GM21423 (cell line): ENCODE results near the gene GPR162.

Experiments
- ATAC-seq: cut with Tn5 transposase; IDR thresholded peaks from one replicate; pipeline ENCODE4 v1.9.1; 2021; ENCODE audit warnings: mild to moderate bottlenecking, moderate library complexity; ENCODE audit not compliant: unreplicated experiment

The GPR162 gene

GRCh38 chr12:6822426-6823135 is 960 bp downstream of the GPR162 start:
- ATAC-seq = no peak

GRCh38 chr12:6823182-6824084 is 1.8 kb downstream of the GPR162 start:
- no peak for ATAC-seq

- ATAC-seq = no peak
Measured at GRCh38 chr12:6824085-6824775, 2.6 kb downstream of the GPR162 start.

GRCh38 chr12:6824901-6825381 is 3.3 kb downstream of the GPR162 start:
- ATAC-seq = no peak

- no peak for ATAC-seq
Measured at GRCh38 chr12:6825398-6826124, 3.9 kb downstream of the GPR162 start.

GRCh38 chr12:6826125-6826733 is 4.6 kb downstream of the GPR162 start:
- ATAC-seq = no peak

GRCh38 chr12:6826734-6827436 is 5.3 kb downstream of the GPR162 start:
- no peak for ATAC-seq

- no peak for ATAC-seq
Measured at GRCh38 chr12:6827437-6827911, 5.9 kb downstream of the GPR162 start.

GRCh38 chr12:6827982-6828780 is 6.6 kb downstream of the GPR162 start, which contains the start of gene P3H3:
Gene P3H3 (plus strand): TSS chr12:6828407. CDS start chr12:6828441, 34 bp downstream.
- ATAC-seq = no peak

- ATAC-seq = no peak
Measured at GRCh38 chr12:6828781-6829535, 7.3 kb downstream of the GPR162 start.

- ATAC-seq = no peak
Measured at GRCh38 chr12:6829536-6830220, 8.1 kb downstream of the GPR162 start.

GRCh38 chr12:6830286-6830890 is 8.8 kb downstream of the GPR162 start:
- no peak for ATAC-seq

- ATAC-seq = no peak
Measured at GRCh38 chr12:6830999-6831398, 9.4 kb downstream of the GPR162 start.

GRCh38 chr12:6831450-6831995 is 9.9 kb downstream of the GPR162 start:
- ATAC-seq = no peak

- no peak for ATAC-seq
Measured at GRCh38 chr12:6832125-6832524, 10.5 kb downstream of the GPR162 start.

GRCh38 chr12:6833189-6833890 is 11.7 kb downstream of the GPR162 start:
- no peak for ATAC-seq
